Measurements from ENCODE around the gene PARP11. TPM values are rescaled to one million over a fixed set of nuclear protein-coding genes. Genes with fewer than 3 reads are reported as not detected.

The PARP11 gene
- total RNA-seq, 1 experiment from 2014 or later, result 8.0 TPM

- Mint-ChIP-seq H3K9me3 (no peaks in the 10 kb centered on the region), H3K4me3 (no peak overlapping the region), H3K27ac (no peak overlapping the region), H3K4me1 (peaks cover 17% of the 10 kb centered on the region), H3K27me3 (ENCODE audit: low read depth) (no peaks in the 10 kb centered on the region), H3K36me3 (no peaks in the 10 kb centered on the region)
- ATAC-seq, result no peak
- TF ChIP-seq ZNF532 (CRISPR knock-in tag; IDR thresholded peaks at IDR 0.05; ENCODE audit: borderline replicate concordance) (no peak), TP53 (CRISPR knock-in tag; IDR thresholded peaks at IDR 0.05) (no peak), JUN (CRISPR knock-in tag; IDR thresholded peaks at IDR 0.05) (no peak), ATF6 (CRISPR knock-in tag; IDR thresholded peaks at IDR 0.05) (no peak), MLX (CRISPR knock-in tag; IDR thresholded peaks at IDR 0.05) (no peak), CREB1 (CRISPR knock-in tag; IDR thresholded peaks at IDR 0.05) (no peak), ELF4 (CRISPR knock-in tag; IDR thresholded peaks at IDR 0.05; ENCODE audit: low read depth) (no peak), GRHL2 (CRISPR knock-in tag; IDR thresholded peaks at IDR 0.05; ENCODE audit: insufficient replicate concordance, severe bottlenecking) (no peak), NFE2L1 (CRISPR knock-in tag; IDR thresholded peaks at IDR 0.05) (no peak)
- TF ChIP-seq, protein P1, sequence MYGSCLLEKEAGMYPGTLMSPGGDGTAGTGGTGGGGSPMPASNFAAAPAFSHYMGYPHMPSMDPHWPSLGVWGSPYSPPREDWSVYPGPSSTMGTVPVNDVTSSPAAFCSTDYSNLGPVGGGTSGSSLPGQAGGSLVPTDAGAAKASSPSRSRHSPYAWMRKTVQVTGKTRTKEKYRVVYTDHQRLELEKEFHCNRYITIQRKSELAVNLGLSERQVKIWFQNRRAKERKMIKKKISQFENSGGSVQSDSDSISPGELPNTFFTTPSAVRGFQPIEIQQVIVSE (CRISPR knock-in tag; IDR thresholded peaks at IDR 0.05; ENCODE audit: borderline replicate concordance), result no peak
- ChIA-PET CTCF (interaction anchor here (1.0 to 1.7 kb wide), 3 partner anchors 29 to 491 kb away, joined by 3 to 8 read pairs (median 3); no protein-coding TSS in a partner anchor), POLR2A (interaction anchor here (0.5 kb wide), 1 partner anchor 629 kb away, joined by 5 read pairs; no protein-coding TSS in a partner anchor)
- DNase-seq (ENCODE audit: low spot score), result no peak
Measured at GRCh38 chr12:3832738-3833137, 40.5 kb downstream of the PARP11 start.

- ChIA-PET POLR2A (no interaction called here), CTCF (no interaction called here)
- peaks cover 2% of the 10 kb centered on the region for H3K4me1 Mint-ChIP-seq
- no peak overlapping the region for H3K27ac Mint-ChIP-seq
- DNase-seq (ENCODE audit: low spot score) (no peak), ATAC-seq (no peak)
- H3K36me3 Mint-ChIP-seq, result peaks cover 8% of the 10 kb centered on the region
- no peaks in the 10 kb centered on the region for H3K9me3 Mint-ChIP-seq
- H3K4me3 Mint-ChIP-seq, result no peak overlapping the region
- TF ChIP-seq MXD4 (CRISPR knock-in tag; IDR thresholded peaks at IDR 0.05; ENCODE audit: borderline replicate concordance) (no peak), JAZF1 (CRISPR knock-in tag; IDR thresholded peaks at IDR 0.05) (no peak), GTF2I (CRISPR knock-in tag; conservative IDR thresholded peaks at IDR 0.05) (no peak), ZNF263 (CRISPR knock-in tag; IDR thresholded peaks at IDR 0.05; ENCODE audit: low read depth) (no peak)
- H3K27me3 Mint-ChIP-seq (ENCODE audit: low read depth), result no peaks in the 10 kb centered on the region
Measured at GRCh38 chr12:3828888-3829287, 44.3 kb downstream of the PARP11 start.

All from WTC11 (cell line).